SK-N-SH (cell line): ENCODE measurements around the gene ATRN.

Experiments used
- EP300 ChIP-seq, 2 experiments: IDR thresholded peaks; 2 replicates each; pipeline versions ENCODE4 v1.4.0 to v1.6.1; 2012; ENCODE audit warnings: borderline replicate concordance in 1 of 2, low read depth in 1 of 2, low read length in 1 of 2
- GATA2 ChIP-seq: sonication (generic); formaldehyde crosslinking; IDR thresholded peaks from 2 replicates; pipeline ENCODE4 v1.5.0; 2020; ENCODE audit warnings: mild to moderate bottlenecking, missing genetic modification reagents
- POLR2AphosphoS5 ChIP-seq: IDR thresholded peaks from 2 replicates; pipeline ENCODE4 v1.6.1; 2012; ENCODE audit warnings: low read depth, low read length
- TF ChIP-seq, protein P1 (sequence below): fragments of 200-600 bp; sonication (generic); IDR thresholded peaks from 2 replicates; pipeline ENCODE4 v1.6.1; 2017; ENCODE audit warnings: antibody characterized with exemption, mild to moderate bottlenecking, moderate library complexity

GRCh38 chr20:3559637-3560036, 88.8 kb downstream of the ATRN start:
- TF ChIP-seq POLR2AphosphoS5 (no peak), GATA2 (CRISPR knock-in tag) (no peak), EP300 (IDR thresholded peaks at IDR 0.05; ENCODE audit: borderline replicate concordance in 1 of 2, low read depth in 1 of 2, low read length in 1 of 2) (no peak)
- TF ChIP-seq, protein P1, sequence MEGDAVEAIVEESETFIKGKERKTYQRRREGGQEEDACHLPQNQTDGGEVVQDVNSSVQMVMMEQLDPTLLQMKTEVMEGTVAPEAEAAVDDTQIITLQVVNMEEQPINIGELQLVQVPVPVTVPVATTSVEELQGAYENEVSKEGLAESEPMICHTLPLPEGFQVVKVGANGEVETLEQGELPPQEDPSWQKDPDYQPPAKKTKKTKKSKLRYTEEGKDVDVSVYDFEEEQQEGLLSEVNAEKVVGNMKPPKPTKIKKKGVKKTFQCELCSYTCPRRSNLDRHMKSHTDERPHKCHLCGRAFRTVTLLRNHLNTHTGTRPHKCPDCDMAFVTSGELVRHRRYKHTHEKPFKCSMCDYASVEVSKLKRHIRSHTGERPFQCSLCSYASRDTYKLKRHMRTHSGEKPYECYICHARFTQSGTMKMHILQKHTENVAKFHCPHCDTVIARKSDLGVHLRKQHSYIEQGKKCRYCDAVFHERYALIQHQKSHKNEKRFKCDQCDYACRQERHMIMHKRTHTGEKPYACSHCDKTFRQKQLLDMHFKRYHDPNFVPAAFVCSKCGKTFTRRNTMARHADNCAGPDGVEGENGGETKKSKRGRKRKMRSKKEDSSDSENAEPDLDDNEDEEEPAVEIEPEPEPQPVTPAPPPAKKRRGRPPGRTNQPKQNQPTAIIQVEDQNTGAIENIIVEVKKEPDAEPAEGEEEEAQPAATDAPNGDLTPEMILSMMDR: no peak
